T-cell (primary cell): ENCODE data around the gene ZDHHC14. TPM values are rescaled to one million over a fixed set of nuclear protein-coding genes. Genes with fewer than 3 reads are reported as not detected.

Experiments used
- ATAC-seq, 4 experiments: fragments of 200-7000 bp in 3 of 4; fragments of 150-1000 bp in 1 of 4; cut with Tn5 transposase; replicated peaks in 1 of 4; 1 replicate in 3 of 4; 2 replicates in 1 of 4; pipeline ENCODE4 v1.10.0; 2021; ENCODE audit warnings: moderate library complexity in 3 of 4, mild to moderate bottlenecking in 2 of 4, moderate number of reproducible peaks in 1 of 4
- CTCF ChIA-PET, 2 donors: fragments of 300-600 bp; sonication (Branson Sonifier 250); formaldehyde crosslinking; loops; one replicate each; lab custom pipeline; 2022; ENCODE audit warnings: antibody characterized with exemption in 2 of 2; lab: Charles Lee
- POLR2A ChIA-PET, 2 donors: fragments of 300-600 bp; sonication (Branson Sonifier 250); formaldehyde crosslinking; loops; one replicate each; lab custom pipeline; 2022; ENCODE audit warnings: antibody characterized with exemption in 2 of 2; lab: Charles Lee
- DNase-seq, 35 experiments: peaks; one replicate each; pipeline versions ENCODE4 v3.0.0 to v3.0.0-alpha.2; 2013 to 2023
- H3K27ac ChIP-seq: one replicate; pipeline ENCODE4 v1.5.1; 2013; ENCODE audit warnings: low read length
- H3K27me3 ChIP-seq, 2 experiments: replicated peaks in 1 of 2; 1 replicate in 1 of 2; 2 replicates in 1 of 2; pipeline versions ENCODE4 v1.6.1 to v1.7.0; 2013; ENCODE audit warnings: low read length in 1 of 2, mixed read lengths in 1 of 2; ENCODE audit not compliant: control insufficient read depth in 2 of 2, insufficient read depth in 2 of 2; ENCODE audit errors: extremely low read depth in 1 of 2
- H3K36me3 ChIP-seq, 2 donors: 1 replicate in 1 of 2; 2 replicates in 1 of 2; pipeline versions ENCODE4 v1.6.1 to v1.7.0; 2013; ENCODE audit warnings: low read length in 1 of 2; ENCODE audit not compliant: control insufficient read depth in 2 of 2, insufficient read depth in 1 of 2; ENCODE audit errors: extremely low read depth in 1 of 2
- H3K4me1 ChIP-seq, 2 experiments: 1 replicate in 1 of 2; 2 replicates in 1 of 2; pipeline versions ENCODE4 v1.6.1 to v1.7.0; 2013; ENCODE audit warnings: low read length in 2 of 2, mixed read lengths in 1 of 2; ENCODE audit not compliant: insufficient read depth in 2 of 2, control insufficient read depth in 1 of 2; ENCODE audit errors: extremely low read depth in 1 of 2
- H3K4me3 ChIP-seq, 2 donors: 1 replicate in 1 of 2; 2 replicates in 1 of 2; pipeline versions ENCODE4 v1.5.1 to v1.7.0; 2013; ENCODE audit warnings: mild to moderate bottlenecking in 2 of 2, low read length in 1 of 2, moderate library complexity in 1 of 2; ENCODE audit not compliant: control insufficient read depth in 1 of 2; ENCODE audit errors: extremely low read depth in 1 of 2
- H3K9me3 ChIP-seq: 2 replicates; pipeline ENCODE4 v1.7.0; 2013
- H3K27ac Mint-ChIP-seq, 2 donors: one replicate each; pipeline ENCODE4 v1.8.0; 2020 to 2021; ENCODE audit warnings: mild to moderate bottlenecking in 2 of 2, mixed read lengths in 2 of 2
- H3K27me3 Mint-ChIP-seq, 2 donors: one replicate each; pipeline ENCODE4 v1.8.0; 2021 to 2022; ENCODE audit warnings: mixed read lengths in 2 of 2
- H3K36me3 Mint-ChIP-seq: one replicate; pipeline ENCODE4 v1.8.0; 2021; ENCODE audit warnings: mixed read lengths
- H3K4me1 Mint-ChIP-seq, 3 donors: one replicate each; pipeline ENCODE4 v1.8.0; 2020 to 2022; ENCODE audit warnings: mixed read lengths in 3 of 3, mild to moderate bottlenecking in 1 of 3
- H3K4me3 Mint-ChIP-seq, 3 donors: one replicate each; pipeline ENCODE4 v1.8.0; 2020 to 2022; ENCODE audit warnings: mild to moderate bottlenecking in 3 of 3, mixed read lengths in 3 of 3, moderate library complexity in 3 of 3
- H3K9me3 Mint-ChIP-seq, 3 donors: one replicate each; pipeline ENCODE4 v1.8.0; 2020 to 2022; ENCODE audit warnings: mixed read lengths in 3 of 3
- WGBS: methylation state at CpG from one replicate; pipeline ENCODE4 v1.1.5; 2013; ENCODE audit warnings: missing lambda C conversion rate; ENCODE audit not compliant: insufficient coverage; 5-methylcytosine and 5-hydroxymethylcytosine counted together
- total RNA-seq, 35 experiments: library from RNA in 6 of 35; stranded (reverse) in 6 of 35; fragments of 120-200 nt in 1 of 35; gene quantifications; one replicate each; pipeline versions ENCODE4 v1.2.1 to v1.2.4 and lab custom pipeline; 2013 to 2026

The ZDHHC14 gene
- total RNA-seq, 5 donors from 2014 or later (not counting 1 experiment from before 2014, with no cell fraction given) = 2.1 to 3.7 (median 2.6) TPM

- Mint-ChIP-seq H3K4me1 (peaks cover 19 to 20% (median 19%) of the 10 kb centered on the region in 3 donors), H3K36me3 (no peaks in the 10 kb centered on the region), H3K27me3 (peaks cover 0 to 4% of the 10 kb centered on the region in 2 donors), H3K27ac (peak overlapping the region in 1 of 2 donors; percentile 34), H3K4me3 (no peak overlapping the region), H3K9me3 (no peaks in the 10 kb centered on the region)
- ATAC-seq = no peak
- Histone ChIP-seq H3K9me3 (no peaks in the 10 kb centered on the region), H3K4me3 (no peak overlapping the region), H3K4me1 (peaks cover 9 to 18% of the 10 kb centered on the region in 2 experiments), H3K27ac (no peak overlapping the region), H3K36me3 (no peaks in the 10 kb centered on the region), H3K27me3 (no peaks in the 10 kb centered on the region)
- POLR2A ChIA-PET = no interaction called here
- WGBS = no CpG with 5 or more reads among the region's 2 CpGs
- DNase-seq = no peak
- CTCF ChIA-PET = interaction anchor here (0.5 to 1.1 kb wide), 6 partner anchors 10 to 514 kb away, joined by 3 to 6 read pairs (median 4); no protein-coding TSS in a partner anchor
Observed at GRCh38 chr6:157668713-157669112, 287.7 kb downstream of the ZDHHC14 start.

DNA sequence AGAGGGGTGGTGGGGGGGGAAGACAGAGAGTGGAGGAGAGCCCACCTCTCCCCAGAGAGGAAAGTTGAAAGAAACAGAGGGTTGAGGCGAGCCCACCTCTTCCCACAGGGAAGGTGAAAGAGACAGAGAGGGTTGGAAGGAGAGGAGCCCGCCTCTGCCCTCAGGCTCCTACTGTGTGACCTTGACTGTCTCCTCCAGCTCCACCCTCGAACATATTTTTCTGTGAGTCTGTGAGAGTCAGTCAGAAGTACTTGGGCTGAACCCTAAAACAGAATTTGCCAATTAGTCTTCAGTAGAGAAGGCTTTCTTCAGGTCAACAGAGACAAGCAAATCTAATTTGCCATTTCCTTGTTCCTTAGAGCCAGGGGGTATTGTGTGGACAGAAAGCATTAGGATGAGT, 288.3 kb downstream of the ZDHHC14 start:
- Histone ChIP-seq H3K27me3 (no peaks in the 10 kb centered on the region), H3K36me3 (no peaks in the 10 kb centered on the region), H3K9me3 (no peaks in the 10 kb centered on the region), H3K27ac (no peak overlapping the region), H3K4me1 (peaks cover 9 to 18% of the 10 kb centered on the region in 2 experiments), H3K4me3 (no peak overlapping the region)
- Mint-ChIP-seq H3K4me1 (peaks cover 19 to 20% (median 19%) of the 10 kb centered on the region in 3 donors), H3K9me3 (no peaks in the 10 kb centered on the region), H3K36me3 (no peaks in the 10 kb centered on the region), H3K27me3 (peaks cover 0 to 4% of the 10 kb centered on the region in 2 donors), H3K4me3 (peak overlapping the region in 1 of 3 donors; percentile 53), H3K27ac (no peak overlapping the region)
- ATAC-seq (no peak), DNase-seq (no peak)
- ChIA-PET POLR2A (no interaction called here), CTCF (interaction anchor here in 1 of 2 donors (0.5 to 1.1 kb wide), 2 partner anchors 349 to 354 kb away, joined by 3 to 6 read pairs; no protein-coding TSS in a partner anchor)
- no CpG with 5 or more reads among the region's 3 CpGs for WGBS

- Mint-ChIP-seq H3K36me3 (no peaks in the 10 kb centered on the region), H3K9me3 (no peaks in the 10 kb centered on the region), H3K4me1 (peaks cover 19 to 20% (median 19%) of the 10 kb centered on the region in 3 donors), H3K4me3 (peak overlapping the region in 1 of 3 donors; percentile 53), H3K27ac (no peak overlapping the region), H3K27me3 (peaks cover 0 to 4% of the 10 kb centered on the region in 2 donors)
- Histone ChIP-seq H3K9me3 (no peaks in the 10 kb centered on the region), H3K4me3 (no peak overlapping the region), H3K36me3 (no peaks in the 10 kb centered on the region), H3K27ac (no peak overlapping the region), H3K27me3 (no peaks in the 10 kb centered on the region), H3K4me1 (peaks cover 9 to 18% of the 10 kb centered on the region in 2 experiments)
- WGBS = 51% methylated on average over 12 of the region's 14 CpGs
- ChIA-PET CTCF (interaction anchor here (0.5 to 1.2 kb wide), 3 partner anchors 219 to 355 kb away, joined by 3 to 6 read pairs (median 3); no protein-coding TSS in a partner anchor), POLR2A (interaction anchor here in 1 of 2 donors (0.9 kb wide), 1 partner anchor 353 kb away, joined by 5 read pairs; no protein-coding TSS in a partner anchor)
- DNase-seq (peak in 6 of 35 experiments; percentile 8 to 18 (median 10)), ATAC-seq (peak; percentile 40 to 66 (median 40))
Observed at GRCh38 chr6:157669747-157670216, 288.8 kb downstream of the ZDHHC14 start.

DNA sequence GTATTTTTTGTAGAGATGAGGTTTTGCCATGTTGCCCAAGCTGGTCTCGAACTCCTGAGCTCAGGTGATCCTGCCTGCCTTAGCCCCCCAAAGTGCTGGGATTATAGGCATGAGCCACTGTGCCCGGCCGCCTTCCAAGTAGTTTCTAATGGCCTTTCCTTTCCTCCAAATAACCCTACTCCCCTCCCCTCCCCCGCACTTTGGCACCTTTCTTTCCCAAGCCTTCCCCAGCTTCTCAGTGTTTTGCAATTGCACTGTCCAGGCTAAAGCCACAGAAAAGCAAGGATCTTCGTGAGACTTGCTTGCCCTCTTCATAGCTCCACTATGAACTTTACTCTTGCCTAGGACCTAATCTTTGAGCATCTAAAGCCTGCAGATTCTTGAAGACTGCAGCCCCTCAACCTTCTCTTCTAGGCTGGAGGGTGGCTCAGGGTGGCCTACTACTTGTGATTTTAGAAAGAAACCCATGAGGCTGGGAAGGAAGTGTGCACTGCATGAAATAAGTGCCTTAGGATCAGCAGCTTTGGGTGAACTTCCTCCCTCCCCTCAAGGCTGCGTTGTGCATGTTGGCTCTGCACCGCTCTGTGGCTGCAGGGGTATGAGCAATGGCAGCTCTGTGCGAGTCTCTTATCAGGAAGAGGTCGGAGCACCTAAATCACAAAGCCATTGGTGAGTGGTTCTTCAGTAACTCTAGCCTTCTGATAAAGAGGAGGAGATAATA, 289.6 kb downstream of the ZDHHC14 start:
- peak overlapping the region in 1 of 3 donors; percentile 38 for H3K4me3 Mint-ChIP-seq
- no peak overlapping the region for H3K27ac ChIP-seq
- CTCF ChIA-PET = interaction anchor here in 1 of 2 donors (0.5 to 1.2 kb wide), 2 partner anchors 218 to 356 kb away, joined by 3 to 6 read pairs; no protein-coding TSS in a partner anchor
- WGBS = 82% methylated on average over 4 of the region's 9 CpGs
- no peaks in the 10 kb centered on the region for H3K9me3 ChIP-seq
- no peaks in the 10 kb centered on the region for H3K36me3 ChIP-seq
- H3K4me1 Mint-ChIP-seq = peaks cover 19 to 20% (median 19%) of the 10 kb centered on the region in 3 donors
- ATAC-seq = peak in 3 of 4 experiments; percentile 48 to 66 (median 53)
- H3K27me3 ChIP-seq = no peaks in the 10 kb centered on the region
- POLR2A ChIA-PET = interaction anchor here in 1 of 2 donors (0.9 kb wide), 1 partner anchor 354 kb away, joined by 5 read pairs; no protein-coding TSS in a partner anchor
- H3K4me1 ChIP-seq = peaks cover 9 to 18% of the 10 kb centered on the region in 2 experiments
- H3K27me3 Mint-ChIP-seq = peaks cover 0 to 3% of the 10 kb centered on the region in 2 donors
- DNase-seq = peak in 8 of 35 experiments; percentile 2 to 31 (median 10)
- H3K27ac Mint-ChIP-seq = no peak overlapping the region
- no peaks in the 10 kb centered on the region for H3K9me3 Mint-ChIP-seq
- no peaks in the 10 kb centered on the region for H3K36me3 Mint-ChIP-seq
- H3K4me3 ChIP-seq = no peak overlapping the region

- POLR2A ChIA-PET = no interaction called here
- no peak for DNase-seq
- Histone ChIP-seq H3K9me3 (no peaks in the 10 kb centered on the region), H3K4me1 (peaks cover 9 to 18% of the 10 kb centered on the region in 2 experiments), H3K36me3 (no peaks in the 10 kb centered on the region), H3K27me3 (no peaks in the 10 kb centered on the region), H3K4me3 (no peak overlapping the region), H3K27ac (no peak overlapping the region)
- no peak overlapping the region for H3K27ac Mint-ChIP-seq
- peaks cover 14% of the 10 kb centered on the region in 3 donors for H3K4me1 Mint-ChIP-seq
- ATAC-seq = no peak
- 92% methylated on average over 34 of the region's 37 CpGs for WGBS
- no peaks in the 10 kb centered on the region for H3K9me3 Mint-ChIP-seq
- H3K4me3 Mint-ChIP-seq = no peak overlapping the region
- H3K27me3 Mint-ChIP-seq = no peaks in the 10 kb centered on the region
- CTCF ChIA-PET = interaction anchor here in 1 of 2 donors (0.5 kb wide), 1 partner anchor 87 kb away, joined by 5 read pairs; no protein-coding TSS in a partner anchor
- H3K36me3 Mint-ChIP-seq = no peaks in the 10 kb centered on the region
Observed at GRCh38 chr6:157672726-157673412, 291.9 kb downstream of the ZDHHC14 start.

- Mint-ChIP-seq H3K4me1 (peaks cover 14% of the 10 kb centered on the region in 3 donors), H3K27ac (no peak overlapping the region), H3K9me3 (no peaks in the 10 kb centered on the region), H3K4me3 (no peak overlapping the region), H3K36me3 (no peaks in the 10 kb centered on the region), H3K27me3 (no peaks in the 10 kb centered on the region)
- DNase-seq (no peak), ATAC-seq (no peak)
- H3K27ac ChIP-seq = no peak overlapping the region
- peaks cover 9 to 18% of the 10 kb centered on the region in 2 experiments for H3K4me1 ChIP-seq
- H3K27me3 ChIP-seq = no peaks in the 10 kb centered on the region
- H3K4me3 ChIP-seq = no peak overlapping the region
- ChIA-PET CTCF (no interaction called here), POLR2A (no interaction called here)
- no peaks in the 10 kb centered on the region for H3K36me3 ChIP-seq
- 87% methylated on average over 8 of the region's 15 CpGs for WGBS
- no peaks in the 10 kb centered on the region for H3K9me3 ChIP-seq
Observed at GRCh38 chr6:157673596-157673995, 292.6 kb downstream of the ZDHHC14 start.
